GM12878 (cell line): ENCODE measurements around the gene FHL2. TPM values are rescaled to one million over a fixed set of nuclear protein-coding genes. Genes with fewer than 3 reads are reported as not detected.

Experiments used
- ATAC-seq: fragments of 200-7000 bp; cut with Tn5 transposase; 3 replicates; pipeline ENCODE4 v1.9.1; 2020; ENCODE audit warnings: mild to moderate bottlenecking, moderate library complexity
- BruUV-seq: library from RNA; stranded (reverse); fragments of 400-500 nt; replicated peaks from 2 replicates; lab custom pipeline; 2021; lab: Mats Ljungman, UMichigan
- CTCF ChIA-PET: fragments of 300-600 bp; sonication (Branson Sonifier 250); formaldehyde crosslinking; extraction: SDS; loops from one replicate; lab custom pipeline; 2021; ENCODE audit warnings: inconsistent platforms; lab: Yijun Ruan, JAX
- POLR2A ChIA-PET: fragments of 350-600 bp; formaldehyde crosslinking; extraction: SDS; loops from one replicate; lab custom pipeline; 2021; ENCODE audit warnings: inconsistent platforms; lab: Charles Lee
- RAD21 ChIA-PET: fragments of 300-600 bp; sonication (Branson Sonifier 250); formaldehyde crosslinking; loops from one replicate; lab custom pipeline; 2023; ENCODE audit warnings: antibody characterized with exemption; ENCODE audit not compliant: unreplicated experiment; lab: Charles Lee
- SMC1A ChIA-PET: fragments of 300-600 bp; sonication (Branson Sonifier 250); formaldehyde crosslinking; loops from one replicate; lab custom pipeline; 2023; ENCODE audit not compliant: unreplicated experiment, uncharacterized antibody; lab: Charles Lee
- DNase-seq: peaks from one replicate; pipeline ENCODE4 v3.0.0-alpha.2; 2011; ENCODE audit warnings: low read depth, low spot score
- FAIRE-seq: peaks from 3 replicates; lab custom pipeline; 2011; peaks lifted over from hg19 to GRCh38; lab: Jason Lieb, UNC
- H2AFZ ChIP-seq: 2 replicates; pipeline ENCODE4 v1.6.0; 2011; ENCODE audit warnings: low read depth, low read length, control low read depth; ENCODE audit not compliant: control insufficient read depth
- H3K27ac ChIP-seq: 2 replicates; pipeline ENCODE4 v1.5.1; 2011; ENCODE audit warnings: control low read depth; ENCODE audit not compliant: control insufficient read depth, insufficient read depth
- H3K27me3 ChIP-seq, 2 experiments: replicated peaks in 1 of 2; 2 replicates each; pipeline versions ENCODE4 v1.6.0 to v1.6.1; 2011; ENCODE audit warnings: low read length in 1 of 2; ENCODE audit not compliant: control insufficient read depth in 2 of 2, insufficient read depth in 2 of 2
- H3K36me3 ChIP-seq, 2 experiments: 2 replicates each; pipeline ENCODE4 v1.5.1; 2011; ENCODE audit warnings: low read length in 1 of 2; ENCODE audit not compliant: control insufficient read depth in 2 of 2, insufficient read depth in 2 of 2
- H3K4me1 ChIP-seq: 2 replicates; pipeline ENCODE4 v1.6.1; 2011; ENCODE audit warnings: mild to moderate bottlenecking, low read length, moderate library complexity, mixed read lengths; ENCODE audit not compliant: control insufficient read depth, insufficient read depth
- H3K4me2 ChIP-seq: 2 replicates; pipeline ENCODE4 v1.6.0; 2011; ENCODE audit warnings: control low read depth; ENCODE audit not compliant: control insufficient read depth, insufficient read depth
- H3K4me3 ChIP-seq: fragments of 200-600 bp; sonication (generic); 2 replicates; pipeline ENCODE4 v1.5.1; 2016
- H3K79me2 ChIP-seq: 2 replicates; pipeline ENCODE4 v1.6.0; 2011; ENCODE audit warnings: low read length; ENCODE audit not compliant: control insufficient read depth, insufficient read depth
- H3K9ac ChIP-seq: 2 replicates; pipeline ENCODE4 v1.8.0; 2011; ENCODE audit warnings: low read length, control low read depth, mixed read lengths; ENCODE audit not compliant: control insufficient read depth, insufficient read depth
- H3K9me3 ChIP-seq: replicated peaks from 3 replicates; pipeline ENCODE4 v1.5.1; 2011; ENCODE audit warnings: mild to moderate bottlenecking, low read length; ENCODE audit not compliant: control insufficient read depth, insufficient read depth
- H4K20me1 ChIP-seq: 2 replicates; pipeline ENCODE4 v1.6.0; 2011; ENCODE audit not compliant: control insufficient read depth, insufficient read depth
- BCL11A ChIP-seq: IDR thresholded peaks from 2 replicates; pipeline ENCODE4 v1.6.1; 2011; ENCODE audit warnings: low read depth, low read length
- CBX3 ChIP-seq: fragments of 200-600 bp; sonication (generic); IDR thresholded peaks from 2 replicates; pipeline ENCODE4 v1.6.1; 2016; ENCODE audit warnings: low read depth, borderline replicate concordance
- HDAC6 ChIP-seq: fragments of 200-600 bp; sonication (generic); IDR thresholded peaks from one replicate; pipeline ENCODE4 v1.8.0; 2017; ENCODE audit warnings: antibody characterized with exemption; ENCODE audit not compliant: unreplicated experiment
- LARP7 ChIP-seq: fragments of 450-650 bp; IDR thresholded peaks from 2 replicates; pipeline ENCODE4 v1.6.1; 2017; ENCODE audit warnings: mild to moderate bottlenecking
- NR2C1 ChIP-seq: fragments of 450-650 bp; IDR thresholded peaks from 2 replicates; pipeline ENCODE4 v1.6.1; 2017; ENCODE audit warnings: antibody characterized with exemption, mild to moderate bottlenecking, moderate library complexity
- NRF1 ChIP-seq: conservative IDR thresholded peaks from 2 replicates; pipeline ENCODE4 v1.6.1; 2011; ENCODE audit warnings: mild to moderate bottlenecking, low read depth, low read length, improper control_type of control experiment
- SMAD5 ChIP-seq: IDR thresholded peaks from 2 replicates; pipeline ENCODE4 v1.6.1; 2016; ENCODE audit warnings: antibody characterized with exemption, low read depth
- SMARCA5 ChIP-seq: fragments of 450-650 bp; IDR thresholded peaks from 2 replicates; pipeline ENCODE4 v1.6.1; 2017; ENCODE audit warnings: mild to moderate bottlenecking
- YBX1 ChIP-seq: fragments of 450-650 bp; IDR thresholded peaks from 2 replicates; pipeline ENCODE4 v1.6.1; 2016; ENCODE audit warnings: antibody characterized with exemption
- WGBS: methylation state at CpG from one replicate; pipeline ENCODE4 v1.1.6; 2016; ENCODE audit warnings: low lambda C conversion rate; ENCODE audit not compliant: insufficient replicate concordance, insufficient coverage; ENCODE audit errors: missing lambda C conversion rate; 5-methylcytosine and 5-hydroxymethylcytosine counted together
- in situ Hi-C: fragments of 300-500 bp; cut with MboI; formaldehyde crosslinking; loops from 9 replicates; pipeline ENCODE4 v1.14.3; 2018; ENCODE audit warnings: mixed read lengths
- intact Hi-C: fragments of 100-400 bp; cut with micrococcal nuclease; formaldehyde crosslinking; loops from one replicate; pipeline ENCODE4 v1.14.2; 2022; ENCODE audit not compliant: unreplicated experiment
- polyA plus RNA-seq, 11 experiments: library from polyadenylated mRNA; depleted of rRNA in 4 of 11; unstranded in 6 of 11; stranded (reverse) in 5 of 11; fragments of >200 nt; fragmentation: Nextera tagmentation in 4 of 11; fragmentation: Illumina TruSeq in 1 of 11; extraction: Ambion mirVana in 4 of 11; extraction: Trizol in 1 of 11; gene quantifications; 1 replicate in 1 of 11; 2 replicates in 10 of 11; pipeline versions ENCODE4 v1.2.1 to v1.2.3, GENCODE V29; 2011 to 2016; ENCODE audit warnings: inconsistent platforms in 2 of 11, missing spikeins in 2 of 11, low read depth in 1 of 11
- total RNA-seq, 4 experiments: library from RNA; depleted of rRNA in 3 of 4; stranded (reverse); fragments of >200 nt in 3 of 4; fragmentation: Illumina TruSeq in 1 of 4; extraction: Trizol in 1 of 4; gene quantifications; 2 replicates each; pipeline versions ENCODE4 v1.2.1 to v1.2.3, GENCODE V29; 2013 to 2021
- TF ChIP-seq, protein P1 (sequence below): IDR thresholded peaks from 2 replicates; pipeline ENCODE4 v1.6.1; 2012; ENCODE audit warnings: improper control_type of control experiment, low read depth, low read length; ENCODE audit not compliant: insufficient replicate concordance
- TF ChIP-seq, protein P2 (sequence below): IDR thresholded peaks from 2 replicates; pipeline ENCODE4 v1.6.1; 2011; ENCODE audit warnings: low read depth, mild to moderate bottlenecking, low read length, moderate library complexity, borderline replicate concordance; ENCODE audit errors: extremely low read depth
- TF ChIP-seq, protein P3 (sequence below): fragments of 450-650 bp; formaldehyde crosslinking; IDR thresholded peaks from 2 replicates; pipeline ENCODE4 v1.5.0; 2022; ENCODE audit warnings: mild to moderate bottlenecking, missing genetic modification characterization
- TF ChIP-seq, protein P4 (sequence below): IDR thresholded peaks from 2 replicates; pipeline ENCODE4 v1.6.1; 2012; ENCODE audit warnings: low read depth, low read length, improper control_type of control experiment

FHL2 gene
- total and polyA plus RNA-seq, 10 of the 15 experiments (the other 5 are each of a cell fraction or from before 2014, with no cell fraction given): 2.2 to 9.9 (median 4.5) TPM

DNA sequence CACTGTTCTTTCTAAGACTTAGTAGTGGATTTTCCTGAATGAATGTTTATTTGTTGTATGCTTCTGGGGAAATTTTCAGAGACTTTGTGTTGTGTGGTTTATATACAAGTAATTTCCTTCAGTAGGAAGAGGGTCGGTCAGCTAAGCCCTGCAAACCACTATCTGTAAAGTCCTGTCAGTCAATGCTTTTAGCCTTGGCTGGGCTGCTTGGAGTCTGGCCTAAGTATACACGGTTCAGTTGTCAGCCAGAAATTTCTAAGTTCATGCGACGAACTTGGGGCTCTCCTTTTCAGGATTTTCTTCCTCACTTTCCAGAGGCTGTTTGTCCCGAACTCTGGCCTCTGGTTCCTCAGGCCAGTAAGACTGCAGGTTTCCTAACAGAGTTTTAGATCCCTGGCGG, 40.3 kb downstream of the FHL2 start:
- no TSS peak for BruUV-seq
- H3K27ac ChIP-seq: no peak overlapping the region
- 97% methylated on average over 6 of the region's 6 CpGs for WGBS
- intact Hi-C loops: no loop called here
- SMC1A ChIA-PET: interaction anchor here (1.2 to 1.4 kb wide), 2 partner anchors 11 to 13 kb away, joined by 3 to 4 read pairs; no protein-coding TSS in a partner anchor
- no peak for ATAC-seq
- peaks cover 0 to 9% of the 10 kb centered on the region in 2 experiments for H3K36me3 ChIP-seq
- no peaks in the 10 kb centered on the region for H3K27me3 ChIP-seq
- H3K4me1 ChIP-seq: no peaks in the 10 kb centered on the region
- in situ Hi-C loops: no loop called here
- H2AFZ ChIP-seq: no peak overlapping the region
- no peak overlapping the region for H3K4me2 ChIP-seq
- H3K4me3 ChIP-seq: no peak overlapping the region
- DNase-seq: no peak
- FAIRE-seq: no peak
- POLR2A ChIA-PET: no interaction called here
- peaks cover 2% of the 10 kb centered on the region; the same call in 1 of the 3 replicates for H3K9me3 ChIP-seq
- CTCF ChIA-PET: interaction anchor here (1.5 to 1.7 kb wide), 2 partner anchors 9 to 10 kb away, joined by 4 to 5 read pairs; no protein-coding TSS in a partner anchor
- no peaks in the 10 kb centered on the region for H3K79me2 ChIP-seq
- H4K20me1 ChIP-seq: no peaks in the 10 kb centered on the region
- H3K9ac ChIP-seq: no peak overlapping the region
- RAD21 ChIA-PET: no interaction called here
- TF ChIP-seq BCL11A (no peak), HDAC6 (no peak), NRF1 (no peak), SMARCA5 (no peak), YBX1 (no peak), NR2C1 (no peak), CBX3 (no peak), SMAD5 (no peak), LARP7 (no peak)
- TF ChIP-seq, protein P1, sequence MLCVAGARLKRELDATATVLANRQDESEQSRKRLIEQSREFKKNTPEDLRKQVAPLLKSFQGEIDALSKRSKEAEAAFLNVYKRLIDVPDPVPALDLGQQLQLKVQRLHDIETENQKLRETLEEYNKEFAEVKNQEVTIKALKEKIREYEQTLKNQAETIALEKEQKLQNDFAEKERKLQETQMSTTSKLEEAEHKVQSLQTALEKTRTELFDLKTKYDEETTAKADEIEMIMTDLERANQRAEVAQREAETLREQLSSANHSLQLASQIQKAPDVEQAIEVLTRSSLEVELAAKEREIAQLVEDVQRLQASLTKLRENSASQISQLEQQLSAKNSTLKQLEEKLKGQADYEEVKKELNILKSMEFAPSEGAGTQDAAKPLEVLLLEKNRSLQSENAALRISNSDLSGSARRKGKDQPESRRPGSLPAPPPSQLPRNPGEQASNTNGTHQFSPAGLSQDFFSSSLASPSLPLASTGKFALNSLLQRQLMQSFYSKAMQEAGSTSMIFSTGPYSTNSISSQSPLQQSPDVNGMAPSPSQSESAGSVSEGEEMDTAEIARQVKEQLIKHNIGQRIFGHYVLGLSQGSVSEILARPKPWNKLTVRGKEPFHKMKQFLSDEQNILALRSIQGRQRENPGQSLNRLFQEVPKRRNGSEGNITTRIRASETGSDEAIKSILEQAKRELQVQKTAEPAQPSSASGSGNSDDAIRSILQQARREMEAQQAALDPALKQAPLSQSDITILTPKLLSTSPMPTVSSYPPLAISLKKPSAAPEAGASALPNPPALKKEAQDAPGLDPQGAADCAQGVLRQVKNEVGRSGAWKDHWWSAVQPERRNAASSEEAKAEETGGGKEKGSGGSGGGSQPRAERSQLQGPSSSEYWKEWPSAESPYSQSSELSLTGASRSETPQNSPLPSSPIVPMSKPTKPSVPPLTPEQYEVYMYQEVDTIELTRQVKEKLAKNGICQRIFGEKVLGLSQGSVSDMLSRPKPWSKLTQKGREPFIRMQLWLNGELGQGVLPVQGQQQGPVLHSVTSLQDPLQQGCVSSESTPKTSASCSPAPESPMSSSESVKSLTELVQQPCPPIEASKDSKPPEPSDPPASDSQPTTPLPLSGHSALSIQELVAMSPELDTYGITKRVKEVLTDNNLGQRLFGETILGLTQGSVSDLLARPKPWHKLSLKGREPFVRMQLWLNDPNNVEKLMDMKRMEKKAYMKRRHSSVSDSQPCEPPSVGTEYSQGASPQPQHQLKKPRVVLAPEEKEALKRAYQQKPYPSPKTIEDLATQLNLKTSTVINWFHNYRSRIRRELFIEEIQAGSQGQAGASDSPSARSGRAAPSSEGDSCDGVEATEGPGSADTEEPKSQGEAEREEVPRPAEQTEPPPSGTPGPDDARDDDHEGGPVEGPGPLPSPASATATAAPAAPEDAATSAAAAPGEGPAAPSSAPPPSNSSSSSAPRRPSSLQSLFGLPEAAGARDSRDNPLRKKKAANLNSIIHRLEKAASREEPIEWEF: no peak
- TF ChIP-seq, protein P2, sequence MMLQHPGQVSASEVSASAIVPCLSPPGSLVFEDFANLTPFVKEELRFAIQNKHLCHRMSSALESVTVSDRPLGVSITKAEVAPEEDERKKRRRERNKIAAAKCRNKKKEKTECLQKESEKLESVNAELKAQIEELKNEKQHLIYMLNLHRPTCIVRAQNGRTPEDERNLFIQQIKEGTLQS: no peak
- TF ChIP-seq, protein P3, sequence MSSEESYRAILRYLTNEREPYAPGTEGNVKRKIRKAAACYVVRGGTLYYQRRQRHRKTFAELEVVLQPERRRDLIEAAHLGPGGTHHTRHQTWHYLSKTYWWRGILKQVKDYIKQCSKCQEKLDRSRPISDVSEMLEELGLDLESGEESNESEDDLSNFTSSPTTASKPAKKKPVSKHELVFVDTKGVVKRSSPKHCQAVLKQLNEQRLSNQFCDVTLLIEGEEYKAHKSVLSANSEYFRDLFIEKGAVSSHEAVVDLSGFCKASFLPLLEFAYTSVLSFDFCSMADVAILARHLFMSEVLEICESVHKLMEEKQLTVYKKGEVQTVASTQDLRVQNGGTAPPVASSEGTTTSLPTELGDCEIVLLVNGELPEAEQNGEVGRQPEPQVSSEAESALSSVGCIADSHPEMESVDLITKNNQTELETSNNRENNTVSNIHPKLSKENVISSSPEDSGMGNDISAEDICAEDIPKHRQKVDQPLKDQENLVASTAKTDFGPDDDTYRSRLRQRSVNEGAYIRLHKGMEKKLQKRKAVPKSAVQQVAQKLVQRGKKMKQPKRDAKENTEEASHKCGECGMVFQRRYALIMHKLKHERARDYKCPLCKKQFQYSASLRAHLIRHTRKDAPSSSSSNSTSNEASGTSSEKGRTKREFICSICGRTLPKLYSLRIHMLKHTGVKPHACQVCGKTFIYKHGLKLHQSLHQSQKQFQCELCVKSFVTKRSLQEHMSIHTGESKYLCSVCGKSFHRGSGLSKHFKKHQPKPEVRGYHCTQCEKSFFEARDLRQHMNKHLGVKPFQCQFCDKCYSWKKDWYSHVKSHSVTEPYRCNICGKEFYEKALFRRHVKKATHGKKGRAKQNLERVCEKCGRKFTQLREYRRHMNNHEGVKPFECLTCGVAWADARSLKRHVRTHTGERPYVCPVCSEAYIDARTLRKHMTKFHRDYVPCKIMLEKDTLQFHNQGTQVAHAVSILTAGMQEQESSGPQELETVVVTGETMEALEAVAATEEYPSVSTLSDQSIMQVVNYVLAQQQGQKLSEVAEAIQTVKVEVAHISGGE: no peak
- TF ChIP-seq, protein P4, sequence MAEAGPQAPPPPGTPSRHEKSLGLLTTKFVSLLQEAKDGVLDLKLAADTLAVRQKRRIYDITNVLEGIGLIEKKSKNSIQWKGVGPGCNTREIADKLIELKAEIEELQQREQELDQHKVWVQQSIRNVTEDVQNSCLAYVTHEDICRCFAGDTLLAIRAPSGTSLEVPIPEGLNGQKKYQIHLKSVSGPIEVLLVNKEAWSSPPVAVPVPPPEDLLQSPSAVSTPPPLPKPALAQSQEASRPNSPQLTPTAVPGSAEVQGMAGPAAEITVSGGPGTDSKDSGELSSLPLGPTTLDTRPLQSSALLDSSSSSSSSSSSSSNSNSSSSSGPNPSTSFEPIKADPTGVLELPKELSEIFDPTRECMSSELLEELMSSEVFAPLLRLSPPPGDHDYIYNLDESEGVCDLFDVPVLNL: no peak
